ENCODE results near the gene NPBWR2. TPM values are rescaled to one million over a fixed set of nuclear protein-coding genes. Genes with fewer than 3 reads are reported as not detected.

NPBWR2 gene
- polyA plus RNA-seq, 1 donor: not detected

- DNase-seq: no peak
Observed at GRCh38 chr20:64072498-64073063, 34.8 kb downstream of the NPBWR2 start.

DNA sequence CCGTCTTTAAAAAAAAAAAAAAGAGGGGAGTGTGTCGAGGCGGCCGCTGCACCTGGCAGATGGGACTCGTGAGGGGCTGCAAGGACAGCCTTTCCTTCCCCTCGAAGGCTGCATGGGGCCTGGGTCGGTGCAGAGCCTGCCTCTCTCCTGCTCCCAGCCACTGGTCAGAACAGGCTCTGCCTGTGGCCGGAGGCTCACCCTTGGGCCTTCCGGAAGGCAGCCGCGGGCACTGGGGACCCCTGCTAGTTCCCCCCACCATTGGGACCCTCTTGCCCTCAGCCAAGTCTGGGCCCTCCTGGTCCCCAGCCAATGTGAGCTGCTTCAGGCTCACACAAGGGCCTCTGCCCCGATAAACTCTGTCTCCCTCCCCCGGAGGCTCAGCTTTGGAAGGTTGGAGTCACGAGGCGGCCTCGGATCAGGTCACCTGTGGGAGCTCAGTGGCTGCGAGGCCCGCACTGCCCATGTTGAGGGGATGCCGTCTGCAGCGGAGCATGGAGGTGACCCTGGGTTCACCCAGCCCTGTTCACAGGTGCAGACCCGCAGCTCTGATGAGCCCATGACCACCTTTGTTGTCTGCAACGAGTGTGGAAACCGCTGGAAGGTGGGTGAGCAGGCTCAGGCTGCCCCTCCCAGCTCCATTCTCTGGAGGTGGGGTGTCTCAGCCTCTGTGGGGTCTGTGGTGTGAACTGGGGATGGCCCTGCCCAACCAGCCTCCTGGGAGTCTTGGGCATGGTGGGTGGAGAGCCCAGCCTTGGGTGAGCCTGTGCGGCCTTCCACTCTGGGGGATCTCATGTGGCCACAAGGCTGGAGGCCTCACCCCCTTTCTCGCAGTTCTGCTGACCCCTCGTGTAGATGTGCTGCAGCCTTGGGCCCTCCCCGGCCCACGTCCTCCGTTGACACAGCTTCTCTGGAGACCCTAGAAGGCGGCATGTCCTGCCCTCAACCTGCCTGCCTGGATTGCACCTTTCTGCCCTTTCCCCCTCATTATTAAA is 35.7 kb downstream of the NPBWR2 start:
- no peak for DNase-seq

GRCh38 chr20:64070244-64070993 is 36.9 kb downstream of the NPBWR2 start:
- DNase-seq: no peak

DNA sequence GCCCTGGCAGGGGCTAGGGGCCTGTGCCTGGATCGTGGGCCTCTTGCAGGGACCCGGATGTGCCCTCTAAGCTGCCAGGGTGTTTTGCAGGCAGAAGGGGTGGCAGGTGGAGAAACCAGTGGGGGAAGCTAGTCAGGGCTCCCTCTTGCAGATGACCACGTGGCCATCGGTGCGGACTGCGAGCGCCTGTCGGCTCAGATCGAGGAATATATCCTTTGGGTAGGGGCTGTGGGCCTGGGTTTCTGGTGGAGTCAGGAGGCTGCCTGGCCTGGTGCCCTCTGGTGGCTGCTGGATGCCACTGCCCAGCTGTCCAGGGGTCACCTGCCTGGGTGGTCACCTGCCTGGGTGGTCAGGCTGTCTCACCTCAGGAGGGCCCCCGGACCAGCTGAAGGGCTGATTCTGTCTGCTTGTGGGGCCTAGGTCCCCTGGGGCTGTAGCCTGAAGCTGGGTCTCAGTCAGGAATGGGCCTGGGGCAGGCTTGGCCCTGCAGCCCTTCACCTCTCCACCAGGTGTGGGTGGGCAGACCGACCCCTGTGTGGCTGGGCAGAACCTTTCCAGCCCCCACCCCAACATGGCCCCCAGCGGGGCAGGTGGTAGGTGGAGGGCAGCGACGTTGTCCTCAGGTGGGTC is 37.6 kb downstream of the NPBWR2 start:
- no peak for DNase-seq

DNA sequence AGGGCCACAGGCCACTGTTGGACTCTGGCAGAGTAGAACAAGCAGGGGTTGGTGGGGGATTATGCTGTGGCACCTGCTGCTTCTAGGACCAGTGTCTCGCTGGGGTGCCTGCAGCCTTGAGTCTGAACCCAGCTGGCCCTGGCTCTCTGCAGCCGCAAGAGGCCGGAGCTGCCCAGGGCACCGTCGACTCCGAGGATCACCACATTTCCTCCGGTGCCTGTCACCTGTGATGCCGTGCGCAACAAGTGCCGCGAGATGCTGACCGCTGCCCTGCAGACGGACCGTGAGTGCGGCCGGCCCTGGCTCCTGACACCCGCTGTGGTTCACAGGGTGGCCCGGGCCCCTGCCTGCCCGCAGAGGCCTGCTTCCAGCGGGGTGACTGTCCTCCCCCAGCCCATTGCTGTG is 38.2 kb downstream of the NPBWR2 start:
- DNase-seq: no peak

DNA sequence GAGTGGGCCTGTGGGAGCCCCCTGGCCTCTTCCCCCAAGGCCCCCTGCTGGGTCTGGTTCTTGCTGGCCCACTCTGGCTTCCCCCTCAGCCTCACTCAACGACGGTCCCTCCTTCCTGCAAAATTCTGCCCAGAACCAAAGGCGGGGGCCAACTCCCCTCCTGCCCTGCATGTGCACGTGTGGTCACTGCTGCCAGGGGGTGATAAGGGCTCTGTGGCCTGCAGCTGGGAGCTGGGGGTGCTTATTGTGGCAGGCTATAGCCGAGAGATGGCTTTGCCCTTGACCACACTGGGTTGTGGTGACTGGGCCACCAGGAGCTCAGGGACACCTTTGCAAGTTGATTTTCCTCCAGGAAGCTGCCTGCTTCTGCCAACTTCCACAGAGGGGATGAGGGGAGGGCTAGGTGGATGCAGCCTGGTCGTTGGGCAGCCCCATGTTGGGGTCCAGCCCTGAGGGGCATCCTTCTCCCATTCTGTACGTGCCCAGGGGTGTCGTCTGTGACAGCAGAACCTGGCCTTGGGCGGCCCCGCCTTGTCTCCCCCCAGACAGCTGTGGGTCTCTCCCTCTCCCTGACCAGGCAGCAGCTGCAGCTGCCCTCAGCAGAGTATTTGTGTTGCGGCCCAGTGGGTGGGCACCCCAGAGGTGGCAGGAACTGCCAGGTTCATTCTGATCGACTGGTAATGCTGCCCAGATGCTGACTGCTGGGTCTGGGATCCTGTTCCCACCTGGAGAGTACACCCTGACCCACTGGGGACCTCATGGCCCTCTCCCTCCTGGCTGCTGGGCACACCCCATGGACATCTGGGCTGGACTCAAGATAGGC is 38.8 kb downstream of the NPBWR2 start:
- no peak for DNase-seq

DNA sequence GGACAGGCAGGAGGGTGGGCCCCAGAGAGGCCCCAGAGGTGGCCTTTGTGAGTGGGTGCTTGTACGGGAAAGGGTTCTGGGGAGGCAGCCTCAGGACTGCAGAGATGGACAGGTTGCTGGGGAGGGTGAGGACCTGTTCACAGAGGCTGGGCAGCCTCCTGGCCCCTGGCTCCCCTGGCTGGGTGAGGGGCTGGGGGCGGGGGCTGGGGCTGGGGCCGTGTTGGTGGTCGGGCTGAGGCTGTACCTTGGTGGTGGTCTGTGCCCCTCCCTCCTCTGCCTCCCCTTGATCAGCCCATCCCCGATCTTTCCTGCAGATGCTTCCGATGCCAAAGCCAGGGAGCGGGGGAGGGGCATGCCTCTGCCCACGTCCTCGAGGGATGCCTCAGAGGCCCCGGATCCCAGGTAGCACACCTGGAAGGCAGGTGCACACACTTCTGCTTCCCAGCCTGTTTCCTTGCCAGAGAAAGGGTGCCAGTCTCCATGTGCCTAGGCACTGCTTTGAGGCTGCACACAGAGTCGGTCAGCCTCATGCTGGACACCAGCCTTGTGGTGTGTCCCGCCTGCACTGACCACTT is 39.5 kb downstream of the NPBWR2 start:
- DNase-seq: no peak

- no peak for DNase-seq
Observed at GRCh38 chr20:64067005-64067632, 40.2 kb downstream of the NPBWR2 start.

DNA sequence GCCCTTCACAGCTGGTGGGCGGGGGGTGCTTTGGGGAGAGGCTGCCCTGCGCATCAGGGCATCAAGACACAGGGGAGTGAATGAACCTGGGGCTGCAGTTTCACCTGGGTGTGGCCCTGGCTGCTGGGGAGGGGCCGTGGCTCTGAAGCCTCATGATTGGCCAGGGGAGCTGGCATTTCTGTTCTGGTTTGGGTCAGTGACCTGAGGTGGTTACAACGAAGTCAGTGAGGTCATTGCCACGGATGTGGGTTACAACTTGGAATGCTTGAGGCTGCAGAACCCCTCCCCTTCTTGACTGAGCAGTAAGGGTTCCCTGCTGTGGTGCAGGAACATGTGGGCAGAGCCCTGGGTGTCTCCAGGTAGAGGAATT is 41.4 kb downstream of the NPBWR2 start:
- DNase-seq: no peak

GRCh38 chr20:64065062-64065973 is 42.0 kb downstream of the NPBWR2 start:
- DNase-seq: no peak

- DNase-seq: no peak
Observed at GRCh38 chr20:64064145-64064698, 43.1 kb downstream of the NPBWR2 start.

DNA sequence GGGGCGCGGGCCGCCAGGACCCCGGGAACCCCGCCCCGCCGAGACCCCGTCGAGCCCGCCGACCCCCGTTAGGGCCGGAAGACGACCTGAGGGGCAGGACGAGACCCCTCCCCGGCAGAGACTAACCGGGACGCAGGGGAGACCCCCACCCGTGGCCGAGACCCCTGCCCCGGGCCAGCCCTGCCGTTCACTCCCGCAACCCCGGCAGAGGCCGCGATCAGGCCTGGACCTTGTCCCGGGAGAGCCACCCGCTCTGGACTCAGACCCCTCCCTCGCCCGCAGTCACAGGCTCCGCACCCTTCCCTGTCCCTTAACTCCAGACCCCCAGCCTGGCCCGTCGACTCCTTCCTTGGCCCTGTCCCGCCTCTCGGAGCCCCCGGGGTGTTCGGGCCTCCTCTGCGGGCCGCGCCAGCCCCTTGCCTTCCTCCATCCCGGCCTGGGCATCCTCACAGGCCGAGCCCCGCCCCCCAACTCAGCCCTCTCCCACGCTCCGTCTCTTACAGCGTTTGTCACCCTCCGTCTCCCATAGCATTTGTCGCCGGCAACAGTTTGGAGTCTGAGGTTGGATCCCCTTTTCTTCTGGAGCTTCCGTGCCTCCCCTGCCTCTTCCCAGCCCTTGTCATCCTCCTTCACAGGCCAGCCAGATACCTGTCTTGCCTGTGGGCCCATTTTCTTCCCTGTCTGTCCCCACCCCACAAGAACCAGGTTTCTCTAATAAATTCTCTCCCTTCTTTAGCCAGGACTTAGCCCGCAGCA is 43.8 kb downstream of the NPBWR2 start:
- no peak for DNase-seq

DNA sequence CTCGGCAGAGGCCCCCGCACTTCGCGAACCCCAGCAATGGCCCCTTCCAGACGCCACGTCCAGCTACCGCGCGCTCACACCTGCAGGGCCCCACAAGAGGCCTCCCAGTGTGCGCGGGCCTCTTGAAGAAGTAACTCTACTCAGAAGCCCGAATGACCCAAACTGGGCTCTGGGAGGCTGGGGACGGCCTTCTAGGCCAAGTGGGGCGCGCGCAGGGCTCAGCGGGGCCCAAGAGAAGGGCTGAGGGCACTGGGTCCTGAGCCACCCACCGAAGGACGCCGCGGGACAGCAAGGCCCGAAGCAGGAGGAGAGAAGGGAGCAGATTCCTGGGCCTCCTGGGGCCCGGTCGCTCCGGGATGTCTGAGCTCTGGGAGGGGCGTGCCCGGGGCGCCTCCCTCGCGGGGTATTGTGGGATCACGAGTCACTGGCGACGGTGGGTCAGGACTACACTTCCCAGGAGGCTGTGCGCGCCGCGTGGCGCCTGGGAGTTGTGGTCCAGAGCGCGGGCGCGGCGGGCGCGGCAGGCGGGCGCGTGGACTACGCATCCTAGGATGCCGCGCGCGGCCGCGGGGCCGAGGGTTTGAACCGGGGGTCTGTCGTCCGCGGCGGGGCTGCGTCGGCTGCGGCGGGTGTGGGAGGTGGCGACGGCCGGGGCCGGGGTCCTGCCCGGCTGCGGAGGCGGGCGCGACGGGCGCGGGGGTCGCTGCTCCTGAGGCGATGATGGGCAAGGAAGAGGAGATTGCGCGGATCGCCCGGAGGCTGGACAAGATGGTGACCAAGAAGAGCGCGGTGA is 44.6 kb downstream of the NPBWR2 start, which contains the start of gene TCEA2:
TSS of gene TCEA2 (plus strand) at position 603 of the 793 bp plus-strand sequence. CDS start at position 718, 115 bp downstream.
- peak; percentile 97 for DNase-seq

GRCh38 chr20:64062276-64062595 is 45.1 kb downstream of the NPBWR2 start:
- no peak for DNase-seq

- no peak for DNase-seq
Observed at GRCh38 chr20:64058536-64058935, 48.8 kb downstream of the NPBWR2 start.

- DNase-seq: peak; percentile 74
Observed at GRCh38 chr20:64057628-64058498, 49.5 kb downstream of the NPBWR2 start.

All from left kidney (tissue), 2 donors.